CMK (cell line): ENCODE data around the gene VWA1.
"Not testable (repeated sequence)": the region's sequence is repeated elsewhere in the genome, so short reads cannot be mapped to it uniquely, and the experiment has no call there.

Experiments used
- DNase-seq: peaks from one replicate; pipeline ENCODE4 v3.0.0-alpha.2; 2010; ENCODE audit warnings: low read depth

VWA1 gene

DNA sequence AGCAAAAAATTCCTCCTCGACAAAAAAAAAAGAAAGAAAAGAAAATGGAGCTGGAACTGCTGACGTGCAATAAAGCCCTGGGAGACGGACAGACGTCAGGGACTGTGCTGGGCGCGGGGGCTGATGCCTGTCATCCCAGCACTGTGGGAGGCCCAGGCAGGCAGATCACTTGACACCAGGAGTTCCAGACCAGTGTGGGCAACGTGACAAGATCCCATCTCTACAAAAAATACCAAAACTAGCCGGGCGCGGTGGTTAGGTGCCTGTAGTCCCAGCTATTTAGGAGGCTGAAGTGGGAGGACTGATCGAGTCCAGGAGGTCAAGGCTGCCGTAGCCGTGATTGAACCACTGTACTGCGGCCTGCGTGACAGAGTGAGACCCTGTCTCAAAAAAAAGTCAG, 10.8 kb upstream of the VWA1 start:
- no peak for DNase-seq

DNA sequence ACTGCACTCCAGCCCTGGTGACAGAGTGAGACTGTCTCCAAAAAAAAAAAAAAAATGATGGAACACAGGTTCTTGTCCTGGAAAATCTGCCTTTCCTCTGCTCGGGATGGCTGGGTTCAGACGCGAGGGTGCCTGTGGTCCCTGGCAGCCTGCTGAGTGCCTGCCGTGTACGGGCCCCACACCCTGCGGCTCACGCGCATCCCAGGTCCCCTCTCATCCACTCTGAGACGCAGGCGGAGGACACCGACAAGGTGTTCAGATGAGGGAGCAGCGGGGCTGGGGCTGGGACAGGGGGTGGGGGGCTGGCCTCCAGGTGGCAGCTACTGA, 10.1 kb upstream of the VWA1 start:
- no peak for DNase-seq

DNA sequence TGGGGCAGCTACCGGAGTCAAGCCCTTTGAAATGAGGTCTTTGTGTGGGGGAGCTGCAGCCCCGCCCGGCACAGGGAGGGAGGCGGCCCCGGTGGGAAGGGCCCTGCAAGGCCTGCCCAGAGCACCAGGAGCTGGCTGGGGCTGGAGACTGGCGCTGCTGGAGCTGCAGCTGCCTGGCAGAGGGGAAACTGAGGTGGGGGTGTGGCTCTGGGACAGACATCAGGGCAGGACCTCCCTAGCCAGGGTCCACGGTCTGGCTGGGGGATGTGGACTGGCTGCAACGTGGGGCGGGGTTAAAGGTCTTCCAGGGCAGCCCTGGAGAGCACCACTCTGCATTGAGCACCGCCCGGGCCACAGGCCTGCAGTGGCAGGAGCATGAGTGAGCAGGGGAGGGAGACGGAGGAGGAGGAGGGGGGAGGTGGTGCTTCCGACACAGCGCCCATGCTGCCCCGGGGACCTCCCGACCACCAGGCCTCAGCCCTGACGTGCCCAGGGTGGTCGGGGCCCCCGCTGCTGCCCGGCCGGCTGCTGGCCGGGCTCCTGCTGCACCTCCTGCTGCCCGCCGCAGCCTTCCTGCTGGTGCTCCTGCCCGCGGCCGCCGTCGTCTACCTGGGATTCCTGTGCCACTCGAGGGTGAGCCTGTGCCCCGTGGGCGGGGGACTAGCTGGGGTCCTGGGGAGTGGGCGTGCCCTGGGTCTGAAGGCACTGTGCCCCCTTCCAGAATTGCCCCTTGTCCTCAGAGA, 9.6 kb upstream of the VWA1 start:
- DNase-seq, result no peak

DNA sequence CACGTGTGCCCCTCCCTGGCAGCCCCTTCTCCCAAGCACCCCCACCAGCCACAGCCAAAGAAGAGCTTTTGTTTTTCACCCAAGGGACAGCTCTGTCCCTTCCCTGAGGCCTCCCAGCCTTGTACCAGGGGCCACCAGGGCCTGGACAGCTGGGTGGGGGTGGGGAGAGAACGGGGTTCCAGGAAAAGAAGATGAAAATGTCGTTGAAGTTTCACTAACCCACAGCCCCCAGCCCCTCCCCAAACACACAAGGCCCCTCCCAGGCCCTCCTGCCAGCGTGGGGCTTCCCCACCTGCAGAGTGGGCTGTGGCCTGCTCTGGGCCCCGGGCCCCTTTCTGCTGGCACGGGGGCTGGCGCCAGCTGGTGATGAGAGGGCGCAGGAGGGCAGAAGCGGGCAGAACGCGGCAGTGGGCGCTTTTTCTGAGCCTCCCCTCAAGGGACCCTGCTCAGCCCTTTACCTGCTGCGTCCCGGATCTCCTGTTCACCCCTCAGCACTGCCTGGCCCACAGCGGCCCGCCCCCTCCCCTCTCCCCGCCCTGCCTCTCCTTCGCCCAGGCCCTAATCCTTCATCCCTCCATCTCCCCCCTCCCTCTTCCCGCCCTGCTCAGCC, 8.9 kb upstream of the VWA1 start:
- no peak for DNase-seq

DNA sequence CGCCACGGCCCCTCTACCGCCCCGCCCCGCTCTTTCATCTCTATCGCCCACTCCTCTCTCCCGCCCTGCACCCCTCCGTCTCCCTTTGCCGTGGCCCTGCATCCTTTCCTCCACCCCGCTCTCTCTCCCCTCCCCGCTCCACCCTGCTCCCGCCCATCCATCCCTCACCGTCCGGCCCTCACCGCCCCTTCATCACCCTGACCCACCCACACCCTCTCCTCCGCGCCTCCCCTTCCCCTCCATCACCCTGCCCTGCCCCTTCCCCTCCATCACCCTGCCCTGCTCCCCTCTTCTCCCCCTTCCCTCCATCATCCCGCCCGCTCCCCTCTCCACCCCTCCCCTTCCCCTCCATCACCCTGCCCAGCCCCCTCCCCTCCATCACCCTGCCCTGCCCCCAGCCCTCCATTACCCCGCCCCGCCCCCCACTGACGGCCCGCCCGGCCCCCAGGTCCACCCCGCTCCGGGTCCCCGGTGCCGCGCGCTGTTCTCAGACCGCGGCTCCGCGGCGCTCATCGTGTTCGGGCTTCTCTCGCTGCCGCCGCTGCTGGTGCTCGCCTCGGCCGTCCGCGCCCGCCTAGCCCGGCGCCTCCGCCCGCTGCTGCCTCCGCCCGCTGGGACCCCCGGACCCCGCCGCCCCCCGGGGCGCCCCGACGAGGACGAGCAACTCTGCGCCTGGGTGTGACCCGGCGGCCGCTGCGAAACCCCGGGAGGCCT, 8.2 kb upstream of the VWA1 start:
- no peak for DNase-seq

DNA sequence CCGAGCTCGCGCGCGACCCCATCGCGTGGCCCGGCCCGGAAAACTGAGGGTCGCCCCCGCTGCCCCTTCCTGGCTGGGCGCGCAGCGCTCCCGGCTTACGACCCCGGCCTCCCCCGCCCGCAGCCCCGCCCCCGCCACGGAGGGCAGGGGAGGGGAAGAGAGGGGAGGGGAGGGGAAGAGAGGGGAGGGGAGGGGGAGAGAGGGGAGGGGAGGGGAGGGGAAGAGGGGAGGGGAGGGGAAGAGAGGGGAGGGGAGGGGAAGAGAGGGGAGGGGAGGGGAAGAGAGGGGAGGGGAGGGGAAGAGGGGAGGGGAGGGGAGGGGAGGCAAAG, 7.7 kb upstream of the VWA1 start:
- DNase-seq, result no peak

DNA sequence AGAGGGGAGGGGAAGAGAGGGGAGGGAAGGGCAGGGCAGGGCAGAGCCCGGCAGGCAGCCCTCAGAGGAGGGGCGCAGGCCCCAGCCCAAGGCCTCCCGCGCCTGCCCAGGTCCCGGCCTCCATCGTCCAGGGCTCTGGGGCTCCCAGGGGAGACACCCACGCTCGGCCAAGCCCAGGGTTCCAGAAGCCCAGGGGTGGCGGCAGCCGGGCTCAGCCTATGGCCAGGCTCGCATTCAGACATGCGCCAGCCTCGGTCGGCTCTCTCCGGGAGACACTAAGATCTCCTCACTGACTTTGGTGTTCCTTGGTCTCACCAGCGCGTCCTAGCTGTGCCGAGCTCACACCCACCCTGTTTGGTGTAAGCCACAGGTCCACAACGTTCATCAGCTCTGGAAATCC, 7.3 kb upstream of the VWA1 start:
- DNase-seq, result no peak

DNA sequence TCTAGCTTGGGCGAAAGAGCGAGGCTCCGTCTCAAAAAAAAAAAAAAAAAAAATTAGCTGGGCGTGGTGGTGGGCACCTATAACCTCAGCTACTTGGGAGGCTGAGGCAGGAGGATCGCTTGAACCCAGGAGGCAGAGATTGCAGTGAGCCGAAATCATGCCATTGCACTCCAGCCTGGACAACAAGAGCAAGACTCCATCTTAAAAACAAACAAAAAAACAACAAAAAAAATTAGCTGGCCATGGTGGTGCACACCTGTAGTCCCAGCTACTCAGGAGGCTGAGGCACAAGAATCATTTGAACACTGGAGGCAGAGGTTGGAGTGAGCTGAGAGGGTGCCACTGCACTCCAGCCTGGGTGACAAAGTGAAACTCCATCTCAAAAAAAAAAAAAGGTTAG, 6.5 kb upstream of the VWA1 start:
- not testable (repeated sequence) for DNase-seq

DNA sequence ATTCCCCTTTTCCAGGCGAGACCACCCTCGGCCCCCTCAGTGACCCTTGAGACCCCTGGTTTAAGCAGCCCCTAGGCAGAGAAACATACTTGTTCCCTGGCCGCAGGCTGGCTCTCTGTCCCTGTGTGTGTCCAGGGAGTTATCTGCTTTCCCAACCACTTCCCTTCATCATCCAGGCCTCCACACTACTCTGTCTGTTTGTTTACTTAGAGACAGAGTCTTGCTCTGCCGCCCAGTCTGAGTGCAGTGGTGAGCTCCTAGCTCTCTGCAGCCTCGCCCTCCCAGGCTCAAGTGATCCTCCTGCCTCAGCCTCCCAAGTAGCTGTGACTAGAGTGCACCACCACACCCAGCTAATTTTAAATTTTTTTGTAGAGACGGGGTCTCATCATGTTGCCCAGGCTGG, 5.8 kb upstream of the VWA1 start:
- DNase-seq, result no peak

DNA sequence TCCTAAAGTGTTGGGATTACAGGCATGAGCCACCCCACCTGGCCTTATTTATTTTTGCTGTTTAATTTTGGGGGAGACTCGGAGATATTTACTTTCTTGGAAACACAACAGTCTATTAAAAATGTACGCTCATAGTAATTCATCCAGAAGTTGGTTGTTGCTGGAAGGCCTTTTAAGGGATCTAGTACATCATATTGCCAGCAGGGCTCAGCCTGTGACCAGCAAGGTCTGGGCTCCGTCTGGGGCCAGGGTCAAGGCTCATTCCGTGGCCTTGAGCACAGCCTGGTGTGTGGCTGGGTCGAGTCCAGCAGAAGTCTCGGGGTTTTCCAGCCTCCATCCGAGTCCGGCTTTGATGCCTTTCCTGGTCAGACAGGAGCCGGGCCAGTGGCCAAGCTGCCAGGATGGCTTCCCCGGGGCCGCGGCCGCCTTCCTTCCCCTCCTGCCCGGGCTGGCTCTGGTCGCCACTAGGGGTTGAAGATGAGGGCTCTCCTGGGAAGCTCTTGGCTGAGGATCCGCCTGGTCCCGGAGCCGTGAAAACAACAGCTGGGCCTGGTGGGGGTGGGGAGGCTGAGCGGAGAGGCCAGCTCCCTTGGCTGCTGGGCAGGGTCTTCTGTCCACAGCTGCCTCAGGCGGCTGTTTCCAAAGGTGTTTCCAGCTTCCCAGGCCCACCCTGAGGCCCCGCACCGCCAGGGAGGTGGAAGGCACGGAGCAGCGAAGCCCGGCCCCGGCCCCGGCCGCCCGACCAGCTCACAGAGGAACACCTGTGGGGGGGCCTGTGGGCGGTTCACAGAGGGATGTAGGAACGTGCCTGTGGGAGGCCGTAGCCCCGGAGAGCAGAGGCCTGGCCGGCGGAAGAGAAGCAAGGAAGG, 5.1 kb upstream of the VWA1 start:
- DNase-seq, result no peak

DNA sequence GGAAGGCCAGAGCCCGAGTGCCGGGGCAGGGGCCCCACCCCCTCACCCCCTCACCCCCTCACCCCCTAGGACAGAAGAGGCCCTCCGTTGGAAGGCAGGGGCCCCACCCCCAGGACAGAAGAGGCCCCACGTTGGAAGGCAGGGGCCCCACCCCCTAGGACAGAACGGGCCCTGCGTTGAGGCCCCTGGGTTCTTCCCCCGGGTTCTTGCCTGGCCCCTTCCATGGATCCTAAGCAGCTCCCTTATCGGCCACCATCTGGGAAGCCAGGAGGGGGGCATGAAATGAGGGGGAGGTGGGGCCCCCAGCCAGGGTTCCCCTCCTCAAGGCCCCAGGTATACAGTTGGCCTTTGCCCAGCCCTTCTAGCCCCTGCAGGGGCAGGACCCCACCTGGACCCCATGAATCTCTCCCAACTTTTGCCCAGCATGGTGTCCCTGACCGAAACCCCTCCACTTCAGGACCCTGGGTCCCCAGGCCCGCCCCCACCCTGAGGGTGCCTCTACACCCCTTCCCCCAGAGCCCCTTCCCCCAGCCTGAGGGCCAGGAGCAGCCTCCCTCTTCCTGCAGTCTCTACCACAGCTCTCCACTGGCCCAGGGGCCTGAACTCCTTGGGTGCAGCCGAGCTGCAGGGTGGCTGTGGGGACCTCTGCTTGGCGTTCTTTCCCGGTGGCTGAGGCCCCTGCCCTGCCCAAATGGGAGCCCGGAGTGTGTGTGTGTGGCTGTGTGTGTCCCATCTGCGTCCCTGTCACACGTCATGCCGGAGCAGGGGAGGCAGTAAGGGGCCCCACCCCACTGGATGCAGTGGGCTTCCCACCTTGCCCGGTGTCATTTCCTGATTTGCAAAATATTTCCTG, 4.3 kb upstream of the VWA1 start:
- no peak for DNase-seq

DNA sequence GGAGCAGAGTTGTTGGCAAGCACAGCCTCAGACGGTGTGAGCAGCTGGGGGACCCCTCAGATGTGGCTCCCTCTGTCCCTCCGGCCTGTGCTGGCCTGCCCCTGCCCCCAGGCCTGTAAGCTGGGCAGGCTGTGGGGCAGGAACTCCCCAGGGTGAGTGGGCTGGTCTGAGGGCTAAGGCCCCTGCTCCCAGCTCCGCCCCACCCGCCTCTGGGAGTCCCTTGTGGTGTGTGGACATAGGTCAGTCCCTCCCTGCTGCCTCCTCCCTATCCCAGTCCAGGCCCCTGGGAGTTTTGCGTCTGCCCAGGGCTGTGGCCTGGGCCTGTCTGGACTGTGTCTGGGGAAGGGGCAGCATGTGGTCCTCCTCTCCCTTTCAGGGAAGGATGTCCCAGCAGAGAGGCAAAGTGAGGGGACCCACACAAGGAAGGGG, 3.6 kb upstream of the VWA1 start:
- DNase-seq, result peak; percentile 61

DNA sequence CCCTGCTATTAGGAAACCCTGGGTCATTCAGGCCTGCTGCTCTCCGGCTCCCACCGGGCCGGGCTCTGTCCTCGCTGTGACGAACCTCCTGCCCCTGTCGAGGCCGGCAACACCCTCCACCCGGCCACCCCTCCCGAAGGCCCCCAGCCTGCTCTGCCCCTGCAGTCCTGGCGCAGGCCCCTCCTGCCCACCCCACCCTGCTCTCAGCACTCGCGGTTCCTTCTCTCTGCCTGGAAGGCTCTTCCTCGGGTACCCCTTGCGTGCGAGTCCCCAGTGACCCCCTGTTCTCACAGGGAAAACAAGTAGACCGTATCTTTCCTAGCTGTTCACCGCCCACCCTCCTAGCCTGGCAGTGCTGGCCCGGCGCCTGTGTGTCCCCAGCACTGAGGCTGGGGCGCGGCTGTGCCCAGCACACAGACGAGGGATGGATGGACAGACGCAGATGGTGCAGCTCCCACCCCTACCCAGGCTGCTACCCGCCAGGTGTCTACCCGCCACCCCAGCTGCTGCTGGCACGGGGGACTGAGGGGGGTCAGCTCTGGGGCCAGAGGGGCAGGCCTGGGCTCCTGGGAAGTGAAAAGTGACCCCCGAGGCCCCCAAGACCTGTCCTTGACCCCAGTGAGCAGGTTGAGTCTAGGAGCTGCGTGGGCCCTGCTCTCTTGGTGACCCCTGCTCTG, 3.1 kb upstream of the VWA1 start:
- DNase-seq, result no peak

DNA sequence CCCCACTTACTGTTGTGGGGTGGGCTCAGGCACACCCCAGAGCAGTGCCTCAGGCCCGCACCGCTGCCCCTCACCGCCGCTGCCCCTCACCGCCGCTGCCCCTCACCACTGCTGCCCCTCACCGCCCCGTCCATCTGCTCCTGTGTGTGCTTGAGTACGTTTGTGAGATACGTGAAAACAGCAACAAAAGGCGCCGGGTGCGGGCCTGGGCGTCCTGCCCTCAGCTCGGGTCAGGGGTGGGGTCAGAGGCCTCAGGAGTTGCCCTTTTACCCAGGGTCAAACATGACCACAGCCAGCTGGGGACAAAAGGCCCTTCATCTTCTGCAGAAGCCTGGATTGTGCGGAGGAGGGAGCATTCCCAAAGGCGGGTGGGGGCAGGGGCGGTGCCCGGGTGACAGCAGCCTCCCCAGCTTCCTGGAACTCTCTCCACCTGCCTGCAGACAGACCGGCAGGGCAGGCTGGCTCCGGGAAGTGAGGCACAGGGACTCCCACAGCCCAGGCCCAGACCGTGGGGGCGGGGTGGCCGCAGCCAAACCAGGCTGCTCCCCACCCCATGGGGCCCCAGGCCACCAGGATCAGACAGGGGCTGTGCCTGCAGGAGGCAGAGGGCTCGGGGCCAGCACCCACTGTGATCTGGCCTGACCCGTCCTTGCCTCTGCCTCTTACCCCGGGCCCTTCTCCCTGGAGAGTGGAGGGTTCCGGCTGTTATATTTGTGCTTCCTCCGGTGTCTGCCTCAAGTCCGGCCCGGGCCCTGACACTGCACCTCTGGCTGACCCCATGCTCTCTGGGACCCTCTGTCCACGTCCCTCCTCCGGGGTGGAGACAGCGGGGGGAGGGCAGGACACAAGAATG, 2.3 kb upstream of the VWA1 start:
- DNase-seq, result peak; percentile 89

DNA sequence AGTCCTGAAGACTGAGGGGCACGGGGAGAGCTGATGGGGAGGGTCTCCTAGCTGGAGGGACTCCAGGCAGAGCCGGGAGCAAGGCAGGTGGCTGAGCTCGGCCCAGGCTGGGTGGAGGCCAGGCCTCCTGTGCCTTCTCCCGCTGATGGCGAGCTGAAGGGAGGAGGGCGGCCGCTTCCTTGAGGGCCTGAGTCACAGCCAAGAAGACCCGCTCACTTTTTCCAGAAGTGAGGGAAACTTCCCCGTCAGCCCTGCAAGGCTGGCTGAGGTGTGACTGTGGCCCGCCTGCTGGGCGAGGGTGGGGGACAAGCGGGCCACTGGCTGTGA, 1.7 kb upstream of the VWA1 start:
- no peak for DNase-seq

DNA sequence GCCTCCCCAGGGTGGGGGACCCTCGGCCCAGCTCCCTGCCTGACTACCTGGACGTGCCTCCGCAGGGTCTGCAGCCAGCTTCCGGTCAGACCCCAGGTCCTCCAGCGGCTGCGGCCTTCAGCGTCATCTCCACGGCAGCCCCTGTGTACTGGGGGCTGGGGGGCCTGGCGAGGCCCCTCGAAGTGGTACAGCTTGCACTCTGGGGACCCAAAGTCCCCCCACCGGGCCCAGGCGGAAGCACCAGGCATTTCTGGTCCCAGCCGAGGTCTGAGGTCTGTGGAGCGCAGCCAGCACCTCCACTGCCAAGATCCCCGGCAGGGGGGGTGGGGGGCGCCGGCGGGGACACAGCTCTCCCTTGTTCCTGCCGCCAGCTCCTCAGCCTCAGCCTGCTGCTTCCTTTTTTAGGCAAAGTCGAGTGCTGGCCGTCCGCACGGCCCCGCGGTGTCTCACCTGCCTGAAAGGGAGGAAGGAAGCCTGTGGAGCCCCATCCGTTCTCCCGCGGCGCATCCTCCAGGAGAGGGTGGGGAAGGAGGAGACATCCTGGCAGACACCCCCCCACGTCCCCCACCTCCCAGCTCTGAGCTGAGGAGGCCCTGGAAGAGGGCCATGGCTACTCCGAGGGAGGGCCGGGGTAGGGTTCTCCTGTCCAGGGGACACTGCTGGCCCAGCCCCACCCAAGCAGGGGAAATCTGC, 1.2 kb upstream of the VWA1 start:
- DNase-seq, result no peak

DNA sequence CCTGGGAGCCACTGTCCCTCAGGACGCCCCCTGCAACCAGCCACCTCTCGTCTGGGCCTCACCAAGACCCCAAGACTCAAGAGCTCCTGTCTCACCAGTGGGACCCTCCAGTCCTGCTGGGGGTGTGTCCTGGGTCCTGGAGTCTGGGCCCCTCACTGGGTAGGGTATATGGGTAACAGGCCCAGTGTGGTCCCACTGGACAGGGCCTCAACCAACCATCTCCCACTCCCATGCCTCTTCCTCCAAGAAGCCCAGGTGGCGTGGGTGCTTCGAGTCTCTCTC, 725 bp upstream of the VWA1 start:
- no peak for DNase-seq

DNA sequence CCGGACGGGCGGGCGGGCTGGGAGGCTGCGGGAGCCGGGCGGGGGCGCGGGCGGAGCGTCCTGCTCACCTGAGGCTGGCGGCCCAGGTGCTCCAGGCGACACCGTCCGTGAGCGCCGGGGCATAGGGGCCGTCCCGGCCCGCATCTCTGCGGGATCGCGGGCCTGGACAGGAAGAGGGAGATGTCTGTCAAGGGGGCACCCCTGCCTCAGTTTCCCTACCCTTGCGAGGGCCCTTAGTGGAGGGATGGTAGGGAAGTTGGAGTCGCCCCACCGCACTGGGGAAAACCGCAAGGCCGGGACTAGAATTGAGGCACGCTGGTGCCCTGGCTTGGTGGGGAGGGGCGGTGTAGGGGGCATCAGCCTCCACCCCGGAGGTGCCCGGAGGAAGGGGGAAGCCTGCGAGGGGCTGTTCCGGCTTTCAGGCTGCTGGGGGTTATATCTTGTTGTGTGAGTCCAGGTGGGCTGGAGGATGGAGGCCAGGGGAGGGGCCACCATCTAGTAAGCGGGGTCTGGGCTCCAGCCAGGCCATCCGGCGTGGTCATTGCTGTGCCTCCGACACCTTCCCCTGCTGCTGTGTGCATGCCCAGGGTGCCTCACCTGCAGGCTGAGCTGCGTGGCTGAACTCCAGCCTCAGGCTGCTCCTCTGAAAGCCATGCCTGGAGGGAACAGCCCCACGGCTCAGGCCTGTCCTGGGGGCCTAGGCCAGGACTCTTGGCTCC, 580 bp downstream of the VWA1 start:
- DNase-seq, result no peak

DNA sequence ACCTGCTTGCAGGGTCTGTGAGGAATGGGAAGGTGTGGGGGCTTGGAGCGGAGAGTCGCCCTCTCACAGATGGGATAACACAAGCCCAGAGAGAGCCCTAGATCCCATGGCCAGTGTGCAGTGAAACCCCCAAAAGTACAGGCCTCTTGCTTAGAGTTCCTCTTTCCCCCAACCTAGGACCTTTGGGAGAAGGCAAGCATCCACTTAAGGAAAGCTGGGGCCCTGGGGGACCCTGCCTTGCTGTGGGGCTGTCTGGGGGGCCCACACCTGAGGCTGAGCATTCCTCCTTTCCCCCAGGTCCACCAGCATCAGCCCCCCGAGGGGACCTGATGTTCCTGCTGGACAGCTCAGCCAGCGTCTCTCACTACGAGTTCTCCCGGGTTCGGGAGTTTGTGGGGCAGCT, 1.1 kb downstream of the VWA1 start:
- DNase-seq, result no peak
